B cell (primary cell): ENCODE measurements around the gene ENO2. TPM values are rescaled to one million over a fixed set of nuclear protein-coding genes. Genes with fewer than 3 reads are reported as not detected.

ENCODE experiments used
- ATAC-seq: fragments of 200-7000 bp; cut with Tn5 transposase; one replicate; pipeline ENCODE4 v1.10.0; 2021; ENCODE audit warnings: low read depth, mild to moderate bottlenecking, moderate number of reproducible peaks, moderate library complexity
- CTCF ChIA-PET: fragments of 350-600 bp; sonication (Branson Sonifier 250); formaldehyde crosslinking; loops from one replicate; lab custom pipeline; 2021; ENCODE audit warnings: antibody characterized with exemption, inconsistent platforms; lab: Charles Lee
- POLR2A ChIA-PET: fragments of 350-600 bp; sonication (Branson Sonifier 250); formaldehyde crosslinking; loops from one replicate; lab custom pipeline; 2021; ENCODE audit warnings: antibody characterized with exemption; lab: Charles Lee
- DNase-seq: peaks from one replicate; pipeline ENCODE4 v3.0.0; 2013
- H2AFZ ChIP-seq: 2 replicates; pipeline ENCODE4 v1.6.1; 2012; ENCODE audit warnings: mild to moderate bottlenecking, low read depth, low read length; ENCODE audit not compliant: insufficient read depth, poor library complexity, severe bottlenecking
- H3K27ac ChIP-seq, 2 donors: 1 replicate in 1 of 2; 2 replicates in 1 of 2; pipeline ENCODE4 v1.5.1; 2012 to 2013; ENCODE audit warnings: low read length in 2 of 2, mild to moderate bottlenecking in 2 of 2, moderate library complexity in 1 of 2
- H3K27me3 ChIP-seq, 4 experiments: fragments of 200-600 bp in 1 of 4; sonication (generic) in 1 of 4; replicated peaks in 1 of 4; 1 replicate in 2 of 4; 2 replicates in 2 of 4; pipeline versions ENCODE4 v1.6.1 to v1.7.0; 2013 to 2016; ENCODE audit warnings: low read length in 3 of 4, mild to moderate bottlenecking in 2 of 4, mixed read lengths in 1 of 4, moderate library complexity in 1 of 4; ENCODE audit not compliant: insufficient read depth in 4 of 4, control insufficient read depth in 3 of 4; ENCODE audit errors: control extremely low read depth in 1 of 4
- H3K36me3 ChIP-seq, 2 experiments: replicated peaks in 1 of 2; 1 replicate in 1 of 2; 2 replicates in 1 of 2; pipeline versions ENCODE4 v1.6.1 to v1.7.1; 2013; ENCODE audit warnings: low read length in 1 of 2; ENCODE audit not compliant: insufficient read depth in 2 of 2, control insufficient read depth in 1 of 2; ENCODE audit errors: control extremely low read depth in 1 of 2, extremely low read depth in 1 of 2
- H3K4me1 ChIP-seq, 2 donors: fragments of 200-600 bp in 1 of 2; sonication (generic) in 1 of 2; 1 replicate in 1 of 2; 2 replicates in 1 of 2; pipeline versions ENCODE4 v1.5.1 to v1.6.1; 2013 to 2017; ENCODE audit warnings: low read length in 2 of 2; ENCODE audit not compliant: control insufficient read depth in 2 of 2, insufficient read depth in 2 of 2
- H3K4me2 ChIP-seq: replicated peaks from 2 replicates; pipeline ENCODE3; 2012; ENCODE audit warnings: mild to moderate bottlenecking, low read depth, low read length; ENCODE audit not compliant: poor library complexity, severe bottlenecking
- H3K4me3 ChIP-seq, 5 experiments: fragments of 200-600 bp in 1 of 5; sonication (generic) in 1 of 5; 1 replicate in 3 of 5; 2 replicates in 2 of 5; pipeline versions ENCODE4 v1.5.1 to v1.7.0; 2011 to 2016; ENCODE audit warnings: low read length in 4 of 5, mild to moderate bottlenecking in 4 of 5, low read depth in 2 of 5, control low read depth in 1 of 5, moderate library complexity in 1 of 5; ENCODE audit not compliant: insufficient read depth in 1 of 5; ENCODE audit errors: control extremely low read depth in 1 of 5, extremely low read depth in 1 of 5
- H3K79me2 ChIP-seq: fragments of 200-600 bp; sonication (generic); one replicate; pipeline ENCODE4 v1.6.0; 2016; ENCODE audit warnings: low read length; ENCODE audit not compliant: control insufficient read depth, insufficient read depth
- H3K9ac ChIP-seq: fragments of 200-600 bp; sonication (generic); 2 replicates; pipeline ENCODE4 v1.6.1; 2017; ENCODE audit warnings: mild to moderate bottlenecking, low read length, moderate library complexity
- H3K9me3 ChIP-seq, 3 donors: one replicate each; pipeline versions ENCODE4 v1.6.1 to v1.7.1; 2013; ENCODE audit warnings: low read length in 2 of 3; ENCODE audit not compliant: control insufficient read depth in 2 of 3, insufficient read depth in 1 of 3; ENCODE audit errors: control extremely low read depth in 1 of 3
- H4K20me1 ChIP-seq: 2 replicates; pipeline ENCODE4 v1.6.0; 2012; ENCODE audit warnings: mild to moderate bottlenecking, low read length; ENCODE audit not compliant: insufficient read depth, control insufficient read depth, poor library complexity, severe bottlenecking
- H3K27ac Mint-ChIP-seq: one replicate; pipeline ENCODE4 v1.8.0; 2021; ENCODE audit warnings: mixed read lengths
- H3K27me3 Mint-ChIP-seq: one replicate; pipeline ENCODE4 v1.8.0; 2021; ENCODE audit warnings: mixed read lengths
- H3K4me1 Mint-ChIP-seq: one replicate; pipeline ENCODE4 v1.8.0; 2021; ENCODE audit warnings: mixed read lengths
- H3K4me3 Mint-ChIP-seq: one replicate; pipeline ENCODE4 v1.8.0; 2021; ENCODE audit warnings: mixed read lengths
- H3K9me3 Mint-ChIP-seq: one replicate; pipeline ENCODE4 v1.8.0; 2022; ENCODE audit warnings: mixed read lengths; ENCODE audit not compliant: insufficient read depth
- EZH2 ChIP-seq: IDR thresholded peaks from 2 replicates; pipeline ENCODE4 v1.6.1; 2012; ENCODE audit warnings: borderline replicate concordance, low read depth, mild to moderate bottlenecking, moderate library complexity, low read length; ENCODE audit not compliant: insufficient read depth, poor library complexity, severe bottlenecking
- WGBS: methylation state at CpG from one replicate; pipeline ENCODE4 v1.1.5; 2013; ENCODE audit warnings: missing lambda C conversion rate; ENCODE audit not compliant: insufficient coverage; 5-methylcytosine and 5-hydroxymethylcytosine counted together
- intact Hi-C: fragments of 100-400 bp; cut with micrococcal nuclease; formaldehyde crosslinking; loops from one replicate; pipeline ENCODE4 v1.10.0; 2022
- polyA plus RNA-seq: library from polyadenylated mRNA; depleted of rRNA; stranded (reverse); fragments of >200 nt; gene quantifications from 2 replicates; pipeline ENCODE4 v1.2.3, GENCODE V29; 2012
- total RNA-seq, 2 donors: library from RNA; stranded (reverse); fragments of 120-200 nt in 1 of 2; gene quantifications; 1 replicate in 1 of 2; 2 replicates in 1 of 2; pipeline versions ENCODE4 v1.2.3 to v1.2.4, GENCODE V29; 2013 to 2022
- TF ChIP-seq, protein P1 (sequence below): fragments of 200-600 bp; IDR thresholded peaks from one replicate; pipeline ENCODE4 v1.8.0; 2022; ENCODE audit warnings: antibody characterized with exemption, mild to moderate bottlenecking

Gene ENO2
- total and polyA plus RNA-seq, 2 donors (not counting 1 experiment from before 2014, with no cell fraction given) = 42.5 to 55.3 TPM

DNA sequence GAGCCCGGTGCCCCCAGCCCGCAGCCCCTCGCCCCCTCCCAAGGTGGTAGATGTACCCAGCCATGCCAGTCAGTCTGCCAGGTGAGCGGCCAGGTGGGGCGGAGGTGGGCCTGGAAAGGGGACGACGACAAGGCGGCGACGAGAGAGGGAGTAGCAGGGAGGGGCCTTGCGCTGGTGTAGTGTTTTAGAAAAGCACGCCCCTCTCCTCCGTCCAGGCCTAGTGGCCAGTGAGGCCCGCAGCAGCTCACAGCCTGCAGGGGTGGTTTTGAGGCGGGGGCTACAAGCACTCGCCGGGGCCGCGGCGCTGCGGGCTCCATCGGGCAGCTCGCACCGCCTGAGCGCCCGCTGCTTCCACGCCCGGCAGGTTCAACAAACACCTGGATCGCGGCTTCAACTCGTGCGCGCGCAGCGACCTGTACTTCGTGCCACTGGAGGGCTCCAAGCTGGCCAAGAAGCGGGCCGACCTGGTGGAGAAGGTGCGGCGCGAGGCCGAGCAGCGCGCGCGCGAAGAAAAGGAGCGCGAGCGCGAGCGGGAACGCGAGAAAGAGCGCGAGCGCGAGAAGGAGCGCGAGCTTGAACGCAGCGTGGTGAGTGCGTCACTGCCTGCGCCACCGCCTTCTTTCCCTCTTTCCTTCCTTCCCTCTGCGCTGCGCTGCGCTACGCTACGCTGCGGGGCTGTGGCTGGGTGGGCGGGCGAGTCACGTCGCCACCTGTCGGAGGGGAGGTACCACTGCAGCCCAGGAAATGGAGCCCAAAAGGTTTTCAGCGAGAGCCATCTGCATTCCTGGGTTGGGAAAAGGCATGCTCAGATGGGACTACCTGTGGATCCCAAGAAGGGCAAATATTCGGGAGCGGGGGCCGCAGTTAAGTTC lies 23.3 kb downstream of the ENO2 start:
- Histone ChIP-seq H2AFZ (peak overlapping the region; percentile 79), H3K4me3 (peak overlapping the region; percentile 28 to 94 (median 80)), H3K4me1 (peaks cover 18 to 31% of the 10 kb centered on the region in 2 donors), H4K20me1 (no peaks in the 10 kb centered on the region), H3K9ac (peak overlapping the region; percentile 75), H3K27me3 (no peaks in the 10 kb centered on the region), H3K36me3 (peaks cover 0 to 20% of the 10 kb centered on the region in 2 experiments), H3K27ac (peak overlapping the region; percentile 88 to 91), H3K9me3 (no peaks in the 10 kb centered on the region), H3K79me2 (peaks cover 20% of the 10 kb centered on the region), H3K4me2 (peak overlapping the region; percentile 97)
- Mint-ChIP-seq H3K9me3 (no peaks in the 10 kb centered on the region), H3K4me3 (peak overlapping the region; percentile 87), H3K27ac (peak overlapping the region; percentile 97), H3K4me1 (peaks cover 37% of the 10 kb centered on the region), H3K27me3 (no peaks in the 10 kb centered on the region)
- whole genome bisulfite sequencing = under 1% methylated on average over 77 of the region's 80 CpGs
- ATAC-seq = peak; percentile 91
- TF ChIP-seq EZH2 = no peak
- TF ChIP-seq, protein P1, sequence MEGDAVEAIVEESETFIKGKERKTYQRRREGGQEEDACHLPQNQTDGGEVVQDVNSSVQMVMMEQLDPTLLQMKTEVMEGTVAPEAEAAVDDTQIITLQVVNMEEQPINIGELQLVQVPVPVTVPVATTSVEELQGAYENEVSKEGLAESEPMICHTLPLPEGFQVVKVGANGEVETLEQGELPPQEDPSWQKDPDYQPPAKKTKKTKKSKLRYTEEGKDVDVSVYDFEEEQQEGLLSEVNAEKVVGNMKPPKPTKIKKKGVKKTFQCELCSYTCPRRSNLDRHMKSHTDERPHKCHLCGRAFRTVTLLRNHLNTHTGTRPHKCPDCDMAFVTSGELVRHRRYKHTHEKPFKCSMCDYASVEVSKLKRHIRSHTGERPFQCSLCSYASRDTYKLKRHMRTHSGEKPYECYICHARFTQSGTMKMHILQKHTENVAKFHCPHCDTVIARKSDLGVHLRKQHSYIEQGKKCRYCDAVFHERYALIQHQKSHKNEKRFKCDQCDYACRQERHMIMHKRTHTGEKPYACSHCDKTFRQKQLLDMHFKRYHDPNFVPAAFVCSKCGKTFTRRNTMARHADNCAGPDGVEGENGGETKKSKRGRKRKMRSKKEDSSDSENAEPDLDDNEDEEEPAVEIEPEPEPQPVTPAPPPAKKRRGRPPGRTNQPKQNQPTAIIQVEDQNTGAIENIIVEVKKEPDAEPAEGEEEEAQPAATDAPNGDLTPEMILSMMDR = peak; percentile 92
- POLR2A ChIA-PET = interaction anchor here (0.6 to 18.5 kb wide), 12 partner anchors 10 to 185 kb away, joined by 3 to 662 read pairs (median 5); partner anchors contain the start of genes ATN1, LPCAT3, LRRC23 and MLF2
- peak; percentile 98 for DNase-seq
- intact Hi-C loops = loop anchor here (1.0 to 5.0 kb wide), 7 partner anchors 8 to 85 kb away; partner anchors contain the start of genes CDCA3, EMG1, LPCAT3 and PHB2
- CTCF ChIA-PET = interaction anchor here (0.6 to 16.6 kb wide), 18 partner anchors 9 to 274 kb away, joined by 3 to 944 read pairs (median 8); partner anchors contain the start of genes ENO2, LRRC23, MLF2 and PTPN6
